IPS-NIHi11 (cell line): ENCODE results near the gene XK.
"Not testable (repeated sequence)": the region's sequence is repeated elsewhere in the genome, so short reads cannot be mapped to it uniquely, and the experiment has no call there.

ENCODE experiments used
- DNase-seq: peaks from one replicate; pipeline ENCODE4 v3.0.0; 2012; ENCODE audit warnings: mixed read lengths, low spot score

Gene XK

GRCh38 chrX:37685381-37686359 lies at the start of gene XK:
Gene XK (plus strand): TSS chrX:37685791. CDS start chrX:37685962, 171 bp downstream.
- DNase-seq: peak; percentile 50

GRCh38 chrX:37638047-37638446 lies 47.5 kb upstream of the XK start:
- no peak for DNase-seq

GRCh38 chrX:37640142-37640541 lies 45.4 kb upstream of the XK start:
- DNase-seq: no peak

- DNase-seq: no peak
Measured at GRCh38 chrX:37641859-37642258, 43.7 kb upstream of the XK start.

GRCh38 chrX:37644381-37645305 lies 40.9 kb upstream of the XK start:
- DNase-seq: no peak

GRCh38 chrX:37646254-37646653 lies 39.3 kb upstream of the XK start:
- no peak for DNase-seq

GRCh38 chrX:37650879-37651278 lies 34.7 kb upstream of the XK start:
- not testable (repeated sequence) for DNase-seq

GRCh38 chrX:37651921-37652452 lies 33.6 kb upstream of the XK start:
- no peak for DNase-seq

GRCh38 chrX:37652589-37653231 lies 32.9 kb upstream of the XK start:
- no peak for DNase-seq

- DNase-seq: no peak
Measured at GRCh38 chrX:37653397-37654085, 32.0 kb upstream of the XK start.

- DNase-seq: no peak
Measured at GRCh38 chrX:37658343-37659030, 27.1 kb upstream of the XK start.

GRCh38 chrX:37659047-37659446 lies 26.5 kb upstream of the XK start:
- DNase-seq: no peak

GRCh38 chrX:37662181-37662580 lies 23.4 kb upstream of the XK start:
- DNase-seq: no peak

- no peak for DNase-seq
Measured at GRCh38 chrX:37666516-37666915, 19.1 kb upstream of the XK start.

GRCh38 chrX:37667141-37667540 lies 18.4 kb upstream of the XK start:
- DNase-seq: no peak

- no peak for DNase-seq
Measured at GRCh38 chrX:37672563-37672962, 13.0 kb upstream of the XK start.

- no peak for DNase-seq
Measured at GRCh38 chrX:37676811-37677210, 8.8 kb upstream of the XK start.

GRCh38 chrX:37677243-37677642 lies 8.3 kb upstream of the XK start:
- DNase-seq: no peak

- no peak for DNase-seq
Measured at GRCh38 chrX:37677765-37678164, 7.8 kb upstream of the XK start.

- DNase-seq: no peak
Measured at GRCh38 chrX:37678574-37678973, 7.0 kb upstream of the XK start.

- DNase-seq: no peak
Measured at GRCh38 chrX:37679230-37679629, 6.4 kb upstream of the XK start.
